Neuronal stem cell (in vitro differentiated cells): Measurements from ENCODE around the gene CYTH2.

Source experiments
- DNase-seq: peaks from one replicate; pipeline ENCODE4 v3.0.0-alpha.2; 2013; ENCODE audit warnings: low spot score
- H2AFZ ChIP-seq: one replicate; pipeline ENCODE4 v1.6.1; 2013; ENCODE audit warnings: mild to moderate bottlenecking, low read length, inconsistent platforms
- H2AK5ac ChIP-seq: 2 replicates; pipeline ENCODE4 v1.6.1; 2013; ENCODE audit warnings: low read depth, mild to moderate bottlenecking, inconsistent platforms, low read length, moderate library complexity, mixed read lengths
- H2BK120ac ChIP-seq: 2 replicates; pipeline ENCODE4 v1.6.1; 2013; ENCODE audit warnings: low read depth, mild to moderate bottlenecking, inconsistent platforms, low read length, moderate library complexity, mixed read lengths
- H2BK12ac ChIP-seq: one replicate; pipeline ENCODE4 v1.6.1; 2013; ENCODE audit warnings: low read length, inconsistent platforms
- H2BK15ac ChIP-seq: 2 replicates; pipeline ENCODE4 v1.6.1; 2013; ENCODE audit warnings: mild to moderate bottlenecking, low read length, inconsistent platforms, mixed read lengths
- H2BK5ac ChIP-seq: one replicate; pipeline ENCODE4 v1.6.1; 2013; ENCODE audit warnings: inconsistent platforms, mild to moderate bottlenecking, low read length, moderate library complexity
- H3K14ac ChIP-seq: one replicate; pipeline ENCODE4 v1.6.1; 2013; ENCODE audit warnings: low read length, inconsistent platforms
- H3K18ac ChIP-seq: 2 replicates; pipeline ENCODE4 v1.6.1; 2013; ENCODE audit warnings: low read length, inconsistent platforms
- H3K23ac ChIP-seq: 2 replicates; pipeline ENCODE4 v1.6.1; 2013; ENCODE audit warnings: low read depth, mild to moderate bottlenecking, mixed read lengths, low read length, inconsistent platforms; ENCODE audit not compliant: poor library complexity
- H3K27ac ChIP-seq: replicated peaks from 3 replicates; pipeline ENCODE4 v1.5.1; 2013; ENCODE audit warnings: low read length, inconsistent platforms
- H3K27me3 ChIP-seq, 3 experiments: 2 replicates each; pipeline ENCODE4 v1.6.1; 2013; ENCODE audit warnings: low read length in 3 of 3, mild to moderate bottlenecking in 2 of 3, inconsistent platforms in 1 of 3, low read depth in 1 of 3, mixed read lengths in 1 of 3, moderate library complexity in 1 of 3; ENCODE audit not compliant: control insufficient read depth in 3 of 3, insufficient read depth in 3 of 3
- H3K36me3 ChIP-seq, 2 donors: replicated peaks in 1 of 2; 2 replicates each; pipeline ENCODE4 v1.6.1; 2013; ENCODE audit warnings: low read length in 2 of 2; ENCODE audit not compliant: control insufficient read depth in 2 of 2, insufficient read depth in 2 of 2
- H3K4ac ChIP-seq: 2 replicates; pipeline ENCODE4 v1.6.1; 2013; ENCODE audit warnings: inconsistent platforms, mild to moderate bottlenecking, low read length, moderate library complexity
- H3K4me1 ChIP-seq, 2 donors: 1 replicate in 1 of 2; 2 replicates in 1 of 2; pipeline ENCODE4 v1.6.1; 2013; ENCODE audit warnings: low read length in 2 of 2, low read depth in 1 of 2; ENCODE audit not compliant: control insufficient read depth in 2 of 2, insufficient read depth in 1 of 2
- H3K4me2 ChIP-seq: one replicate; pipeline ENCODE4 v1.6.1; 2013; ENCODE audit warnings: mild to moderate bottlenecking, low read length, inconsistent platforms; ENCODE audit not compliant: insufficient read depth, poor library complexity, severe bottlenecking
- H3K4me3 ChIP-seq, 2 donors: 2 replicates each; pipeline ENCODE4 v1.5.1; 2013; ENCODE audit warnings: low read length in 2 of 2, mild to moderate bottlenecking in 2 of 2, inconsistent platforms in 1 of 2, moderate library complexity in 1 of 2
- H3K79me1 ChIP-seq: one replicate; pipeline ENCODE4 v1.6.1; 2013; ENCODE audit warnings: low read depth, mild to moderate bottlenecking, inconsistent platforms, low read length, moderate library complexity
- H3K9ac ChIP-seq: one replicate; pipeline ENCODE4 v1.6.1; 2013; ENCODE audit warnings: mild to moderate bottlenecking, low read depth, low read length, inconsistent platforms; ENCODE audit not compliant: poor library complexity
- H3K9me3 ChIP-seq, 2 donors: replicated peaks in 1 of 2; 2 replicates each; pipeline versions ENCODE3 to v1.6.1; 2013; ENCODE audit warnings: low read length in 2 of 2, mild to moderate bottlenecking in 2 of 2, inconsistent platforms in 1 of 2, low read depth in 1 of 2, mixed read lengths in 1 of 2, moderate library complexity in 1 of 2; ENCODE audit not compliant: control insufficient read depth in 2 of 2, insufficient read depth in 1 of 2
- H4K8ac ChIP-seq: one replicate; pipeline ENCODE4 v1.6.1; 2013; ENCODE audit warnings: low read depth, mild to moderate bottlenecking, inconsistent platforms, low read length, moderate library complexity
- H4K91ac ChIP-seq: one replicate; pipeline ENCODE4 v1.6.1; 2013; ENCODE audit warnings: low read length, low read depth, mild to moderate bottlenecking, inconsistent platforms; ENCODE audit not compliant: poor library complexity
- WGBS, 2 donors: extraction: QIAGEN DNeasy Blood & Tissue Kit; methylation state at CpG; one replicate each; pipeline ENCODE4 v1.1.7; 2013; ENCODE audit warnings: missing lambda C conversion rate in 2 of 2, mixed read lengths in 1 of 2; ENCODE audit not compliant: insufficient read length in 2 of 2, insufficient replicate concordance in 1 of 2; ENCODE audit errors: extremely low coverage in 2 of 2; 5-methylcytosine and 5-hydroxymethylcytosine counted together

Gene CYTH2

GRCh38 chr19:48476176-48476575, 7.0 kb downstream of the CYTH2 start:
- WGBS, 2 donors, result no CpG with 5 or more reads among the region's 9 CpGs

GRCh38 chr19:48477067-48477685, 8.0 kb downstream of the CYTH2 start:
- Histone ChIP-seq H3K9ac (peak overlapping the region; percentile 24), H2BK5ac (no peak overlapping the region), H3K4me1 (no peaks in the 10 kb centered on the region), H3K27ac (no peak overlapping the region), H2BK12ac (no peak overlapping the region), H4K91ac (no peak overlapping the region), H3K36me3 (peaks cover 71 to 97% of the 10 kb centered on the region in 2 donors), H3K9me3 (no peaks in the 10 kb centered on the region), H2BK120ac (no peak overlapping the region), H2AK5ac (no peak overlapping the region), H3K4me3 (no peak overlapping the region), H3K14ac (no peak overlapping the region), H3K79me1 (peaks cover 13% of the 10 kb centered on the region), H3K18ac (no peak overlapping the region), H3K4ac (no peak overlapping the region), H2AFZ (no peak overlapping the region), H3K23ac (no peak overlapping the region), H3K4me2 (no peak overlapping the region), H3K27me3 (no peaks in the 10 kb centered on the region), H4K8ac (no peak overlapping the region), H2BK15ac (no peak overlapping the region)
- WGBS, 2 donors, result no CpG with 5 or more reads among the region's 10 CpGs
- DNase-seq, result no peak

More at GRCh38 chr19:48476176-48476575, 7.0 kb downstream of the CYTH2 start:
- peaks cover 0 to 2% of the 10 kb centered on the region in 2 donors for H3K9me3 ChIP-seq
- no peak for DNase-seq
- H3K4me2 ChIP-seq, result no peak overlapping the region
- H4K8ac ChIP-seq, result no peak overlapping the region
- no peaks in the 10 kb centered on the region for H3K4me1 ChIP-seq
- no peak overlapping the region for H3K4ac ChIP-seq
- H4K91ac ChIP-seq, result no peak overlapping the region
- no peak overlapping the region for H3K23ac ChIP-seq
- H2BK15ac ChIP-seq, result no peak overlapping the region
- H3K18ac ChIP-seq, result no peak overlapping the region
- H3K4me3 ChIP-seq, result no peak overlapping the region
- H2BK12ac ChIP-seq, result no peak overlapping the region
- H2AK5ac ChIP-seq, result no peak overlapping the region
- H3K9ac ChIP-seq, result no peak overlapping the region
- H2BK120ac ChIP-seq, result no peak overlapping the region
- peaks cover 80 to 97% of the 10 kb centered on the region in 2 donors for H3K36me3 ChIP-seq
- H2AFZ ChIP-seq, result no peak overlapping the region
- H3K27ac ChIP-seq, result no peak overlapping the region
- no peak overlapping the region for H2BK5ac ChIP-seq
- H3K27me3 ChIP-seq, result no peaks in the 10 kb centered on the region
- no peak overlapping the region for H3K14ac ChIP-seq
- peaks cover 16% of the 10 kb centered on the region for H3K79me1 ChIP-seq

GRCh38 chr19:48477698-48478338, 8.6 kb downstream of the CYTH2 start:
- H2BK5ac ChIP-seq, result no peak overlapping the region
- H3K4me1 ChIP-seq, result no peaks in the 10 kb centered on the region
- H4K91ac ChIP-seq, result no peak overlapping the region
- H3K27me3 ChIP-seq, result no peaks in the 10 kb centered on the region
- H3K23ac ChIP-seq, result no peak overlapping the region
- H3K4me3 ChIP-seq, result no peak overlapping the region
- peak overlapping the region; percentile 24 for H3K9ac ChIP-seq
- no peak overlapping the region for H4K8ac ChIP-seq
- no peak overlapping the region for H3K14ac ChIP-seq
- peaks cover 66 to 94% of the 10 kb centered on the region in 2 donors for H3K36me3 ChIP-seq
- no peak overlapping the region for H2BK120ac ChIP-seq
- peaks cover 9% of the 10 kb centered on the region for H3K79me1 ChIP-seq
- H3K4me2 ChIP-seq, result no peak overlapping the region
- no peak overlapping the region for H3K4ac ChIP-seq
- WGBS, 2 donors, result no CpG with 5 or more reads among the region's 22 CpGs
- no peak overlapping the region for H2BK12ac ChIP-seq
- H3K9me3 ChIP-seq, result no peaks in the 10 kb centered on the region
- no peak overlapping the region for H3K27ac ChIP-seq
- no peak overlapping the region for H2AFZ ChIP-seq
- no peak overlapping the region for H3K18ac ChIP-seq
- H2AK5ac ChIP-seq, result no peak overlapping the region
- H2BK15ac ChIP-seq, result no peak overlapping the region
- DNase-seq, result no peak

- Histone ChIP-seq H3K27me3 (no peaks in the 10 kb centered on the region), H2AK5ac (no peak overlapping the region), H3K4me1 (no peaks in the 10 kb centered on the region), H3K9ac (peak overlapping the region; percentile 4), H4K91ac (no peak overlapping the region), H3K27ac (no peak overlapping the region), H2BK15ac (no peak overlapping the region), H3K23ac (peak overlapping the region; percentile 31), H2AFZ (no peak overlapping the region), H3K36me3 (peaks cover 58 to 90% of the 10 kb centered on the region in 2 donors), H3K4ac (no peak overlapping the region), H2BK120ac (no peak overlapping the region), H3K9me3 (no peaks in the 10 kb centered on the region), H2BK5ac (no peak overlapping the region), H2BK12ac (no peak overlapping the region), H3K14ac (peak overlapping the region; percentile 8), H3K79me1 (peaks cover 9% of the 10 kb centered on the region), H4K8ac (no peak overlapping the region), H3K4me3 (no peak overlapping the region), H3K4me2 (no peak overlapping the region), H3K18ac (no peak overlapping the region)
- no peak for DNase-seq
- no CpG with 5 or more reads among the region's 29 CpGs for WGBS, 2 donors
Measured at GRCh38 chr19:48478339-48479256, 9.4 kb downstream of the CYTH2 start.
